Measurements from ENCODE around the gene SYNE2. TPM values are rescaled to one million over a fixed set of nuclear protein-coding genes. Genes with fewer than 3 reads are reported as not detected.

SYNE2 gene
- total RNA-seq, 1 donor = 25.8 TPM

DNA sequence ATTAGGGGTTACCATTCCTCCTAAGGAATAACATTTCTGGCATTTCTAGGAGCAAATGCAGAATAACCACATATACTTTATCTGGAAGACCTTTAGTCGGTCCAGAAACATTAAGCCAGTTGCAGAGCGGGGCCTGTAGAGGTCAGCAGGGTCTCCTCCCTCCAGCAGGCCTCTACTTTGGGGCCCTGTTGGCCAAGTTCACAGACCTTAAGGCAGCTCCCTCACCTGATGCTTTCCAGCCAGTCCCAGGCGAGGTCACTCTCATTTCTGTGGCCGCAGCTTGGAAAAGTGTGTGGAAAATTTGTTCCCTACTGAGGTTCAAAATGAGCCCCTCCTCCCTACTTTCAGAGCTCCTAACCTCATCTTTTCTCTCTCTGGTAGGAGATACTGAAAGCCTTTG, 367.3 kb downstream of the SYNE2 start:
- no peak for DNase-seq (ENCODE audit: low read depth)
- TF ChIP-seq, protein P1, sequence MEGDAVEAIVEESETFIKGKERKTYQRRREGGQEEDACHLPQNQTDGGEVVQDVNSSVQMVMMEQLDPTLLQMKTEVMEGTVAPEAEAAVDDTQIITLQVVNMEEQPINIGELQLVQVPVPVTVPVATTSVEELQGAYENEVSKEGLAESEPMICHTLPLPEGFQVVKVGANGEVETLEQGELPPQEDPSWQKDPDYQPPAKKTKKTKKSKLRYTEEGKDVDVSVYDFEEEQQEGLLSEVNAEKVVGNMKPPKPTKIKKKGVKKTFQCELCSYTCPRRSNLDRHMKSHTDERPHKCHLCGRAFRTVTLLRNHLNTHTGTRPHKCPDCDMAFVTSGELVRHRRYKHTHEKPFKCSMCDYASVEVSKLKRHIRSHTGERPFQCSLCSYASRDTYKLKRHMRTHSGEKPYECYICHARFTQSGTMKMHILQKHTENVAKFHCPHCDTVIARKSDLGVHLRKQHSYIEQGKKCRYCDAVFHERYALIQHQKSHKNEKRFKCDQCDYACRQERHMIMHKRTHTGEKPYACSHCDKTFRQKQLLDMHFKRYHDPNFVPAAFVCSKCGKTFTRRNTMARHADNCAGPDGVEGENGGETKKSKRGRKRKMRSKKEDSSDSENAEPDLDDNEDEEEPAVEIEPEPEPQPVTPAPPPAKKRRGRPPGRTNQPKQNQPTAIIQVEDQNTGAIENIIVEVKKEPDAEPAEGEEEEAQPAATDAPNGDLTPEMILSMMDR (IDR thresholded peaks at IDR 0.05; ENCODE audit: insufficient read depth, low read length) = no peak
- H3K4me3 ChIP-seq (ENCODE audit: low read depth, low read length) = no peak overlapping the region

DNA sequence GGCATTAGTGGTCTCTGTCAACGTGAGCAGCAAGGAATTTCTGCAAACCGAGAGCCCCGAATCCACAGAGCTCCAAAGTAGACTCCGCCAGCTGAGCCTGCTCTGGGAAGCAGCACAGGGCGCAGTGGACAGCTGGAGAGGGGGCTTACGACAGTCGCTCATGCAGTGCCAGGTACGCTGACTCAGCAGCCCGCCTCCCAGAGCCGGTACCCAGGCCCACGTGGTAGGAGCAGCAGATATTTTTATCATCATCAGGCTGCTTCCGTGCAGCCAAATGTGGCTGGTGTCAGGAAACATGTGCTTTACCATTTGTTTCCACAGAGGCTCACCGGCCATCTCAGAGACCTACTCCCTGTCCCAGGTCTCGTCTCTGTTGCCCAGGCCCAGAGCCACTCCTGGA, 367.7 kb downstream of the SYNE2 start:
- DNase-seq (ENCODE audit: low read depth) = no peak
- H3K4me3 ChIP-seq (ENCODE audit: low read depth, low read length) = no peak overlapping the region
- TF ChIP-seq, protein P1 (IDR thresholded peaks at IDR 0.05; ENCODE audit: insufficient read depth, low read length) = no peak

DNA sequence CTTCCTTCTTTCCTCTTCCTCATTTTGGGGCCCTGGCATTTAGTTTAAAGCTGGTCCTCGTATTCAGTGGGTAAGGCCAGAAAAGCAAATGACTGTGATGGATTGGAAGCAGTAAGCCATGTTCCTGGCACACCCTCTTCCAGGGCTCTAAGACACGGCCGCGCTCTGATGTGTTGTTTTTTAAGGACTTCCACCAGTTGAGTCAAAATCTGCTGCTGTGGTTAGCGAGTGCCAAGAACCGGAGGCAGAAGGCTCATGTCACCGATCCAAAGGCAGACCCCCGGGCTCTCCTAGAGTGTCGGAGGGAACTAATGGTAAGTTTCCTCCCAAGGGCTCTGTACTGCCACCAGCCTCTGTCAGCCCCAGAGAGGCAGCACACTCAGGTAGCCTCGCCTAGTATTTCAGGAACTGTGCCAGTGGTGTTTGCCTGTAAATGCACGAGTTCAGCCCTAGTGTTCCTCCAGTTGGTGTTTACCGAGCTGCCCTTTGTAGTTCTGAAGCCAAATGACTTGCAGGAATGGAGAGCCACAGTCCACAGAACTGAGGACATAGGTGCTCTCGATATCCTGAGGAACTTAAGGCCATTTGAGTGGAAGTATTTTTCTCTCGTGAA, 368.7 kb downstream of the SYNE2 start:
- TF ChIP-seq, protein P1 (IDR thresholded peaks at IDR 0.05; ENCODE audit: insufficient read depth, low read length) = no peak

DNA sequence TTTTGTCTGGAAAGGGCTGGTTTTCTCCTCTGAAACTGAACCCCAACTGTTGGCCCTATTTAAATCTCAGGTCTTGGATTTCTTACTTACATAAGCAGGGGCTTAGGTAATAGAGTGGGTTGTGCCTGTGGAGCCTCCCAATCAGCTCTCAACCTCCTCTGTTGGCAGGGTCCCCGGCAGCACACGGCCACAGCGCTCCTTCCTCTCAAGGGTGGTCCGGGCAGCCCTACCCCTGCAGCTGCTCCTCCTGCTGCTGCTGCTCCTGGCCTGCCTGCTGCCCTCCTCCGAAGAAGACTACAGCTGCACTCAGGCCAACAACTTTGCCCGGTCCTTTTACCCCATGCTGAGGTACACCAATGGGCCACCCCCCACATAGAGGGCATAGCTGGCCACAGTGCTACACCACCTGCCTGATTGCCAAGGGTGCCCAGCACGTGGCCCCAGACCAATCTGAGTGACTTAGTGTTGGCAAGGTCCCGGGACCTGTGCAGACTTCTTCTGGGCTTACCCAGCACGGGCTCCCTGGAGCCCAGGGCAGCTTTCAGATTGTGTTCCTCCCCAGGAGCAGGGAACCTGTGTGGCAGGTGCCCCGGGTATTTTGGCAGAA, 372.4 kb downstream of the SYNE2 start:
- DNase-seq (ENCODE audit: low read depth) = no peak
- H3K4me3 ChIP-seq (ENCODE audit: low read depth, low read length) = no peak overlapping the region
- TF ChIP-seq, protein P1 (IDR thresholded peaks at IDR 0.05; ENCODE audit: insufficient read depth, low read length) = no peak

More for the DNA sequence above, 368.7 kb downstream of the SYNE2 start:
- DNase-seq (ENCODE audit: low read depth) = no peak
- no peak overlapping the region for H3K4me3 ChIP-seq (ENCODE audit: low read depth, low read length)

DNA sequence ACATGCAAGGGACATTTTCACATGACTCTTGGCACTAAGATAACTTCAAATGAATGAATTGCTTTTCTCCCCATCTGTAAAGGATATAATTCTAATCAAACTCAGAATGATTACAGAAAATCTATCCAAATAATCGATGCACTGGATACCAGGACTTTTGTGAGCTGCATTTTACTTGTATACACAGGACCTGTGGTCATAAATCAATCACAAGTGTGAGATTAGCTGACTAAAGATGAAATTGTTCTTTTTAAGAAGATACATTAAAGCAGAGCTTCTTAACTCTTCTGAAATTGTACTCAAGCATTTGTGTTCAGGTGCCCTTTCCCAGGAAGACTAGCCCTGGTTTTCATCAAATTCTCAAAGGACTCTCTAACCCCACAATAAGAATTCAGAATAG, 375.1 kb downstream of the SYNE2 start:
- no peak for DNase-seq (ENCODE audit: low read depth)
- TF ChIP-seq, protein P1 (IDR thresholded peaks at IDR 0.05; ENCODE audit: insufficient read depth, low read length) = no peak

DNA sequence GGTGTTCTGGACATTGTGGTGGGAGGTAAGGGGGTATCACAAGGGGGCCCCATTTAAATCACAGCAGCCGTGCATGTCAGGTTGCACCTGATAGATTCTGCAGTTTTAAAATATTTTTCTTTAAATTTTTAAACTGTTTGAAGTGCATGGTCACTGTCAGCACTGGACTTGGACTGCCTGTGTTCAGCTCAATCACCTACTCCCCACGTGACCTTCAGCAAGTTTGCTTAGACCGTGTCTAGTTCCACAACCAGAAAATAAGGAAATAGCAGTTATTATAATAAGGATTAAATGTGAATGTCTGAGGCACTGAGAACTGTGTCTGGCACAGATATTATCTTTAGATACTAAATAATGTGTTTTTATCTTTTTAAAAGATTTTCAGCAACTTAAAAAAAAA, 376.7 kb downstream of the SYNE2 start:
- no peak for DNase-seq (ENCODE audit: low read depth)
- no peak overlapping the region for H3K4me3 ChIP-seq (ENCODE audit: low read depth, low read length)
- TF ChIP-seq, protein P1 (IDR thresholded peaks at IDR 0.05; ENCODE audit: insufficient read depth, low read length) = no peak

More for the DNA sequence above, 375.1 kb downstream of the SYNE2 start:
- no peak overlapping the region for H3K4me3 ChIP-seq (ENCODE audit: low read depth, low read length)
